GM21528 (cell line): ENCODE data around the gene ZFAND6.
"Not testable (repeated sequence)": the region's sequence is repeated elsewhere in the genome, so short reads cannot be mapped to it uniquely, and the experiment has no call there.

Experiments used
- ATAC-seq: cut with Tn5 transposase; IDR thresholded peaks from one replicate; pipeline ENCODE4 v1.9.1; 2021; ENCODE audit warnings: mild to moderate bottlenecking, moderate library complexity; ENCODE audit not compliant: unreplicated experiment, low FRiP score

The ZFAND6 gene

GRCh38 chr15:80045219-80045618 lies 14.3 kb upstream of the ZFAND6 start:
- not testable (repeated sequence) for ATAC-seq

GRCh38 chr15:80049046-80049445 lies 10.4 kb upstream of the ZFAND6 start:
- no peak for ATAC-seq

- no peak for ATAC-seq
Measured at GRCh38 chr15:80052597-80053304, 6.7 kb upstream of the ZFAND6 start.

- ATAC-seq = no peak
Measured at GRCh38 chr15:80055933-80056332, 3.5 kb upstream of the ZFAND6 start.

GRCh38 chr15:80058044-80058443 lies 1.4 kb upstream of the ZFAND6 start:
- ATAC-seq = no peak

- ATAC-seq = peak; percentile 54
Measured at GRCh38 chr15:80059786-80060355, 395 bp downstream of the ZFAND6 start.

- ATAC-seq = no peak
Measured at GRCh38 chr15:80060356-80061006, 1.0 kb downstream of the ZFAND6 start.

- ATAC-seq = no peak
Measured at GRCh38 chr15:80061582-80061981, 2.1 kb downstream of the ZFAND6 start.

- no peak for ATAC-seq
Measured at GRCh38 chr15:80066912-80067311, 7.4 kb downstream of the ZFAND6 start.

- ATAC-seq = no peak
Measured at GRCh38 chr15:80068578-80068977, 9.1 kb downstream of the ZFAND6 start.

GRCh38 chr15:80070840-80071239 lies 11.4 kb downstream of the ZFAND6 start:
- ATAC-seq = no peak

GRCh38 chr15:80071652-80072051 lies 12.2 kb downstream of the ZFAND6 start:
- ATAC-seq = no peak

- ATAC-seq = peak; percentile 85
Measured at GRCh38 chr15:80072285-80072994, 13.0 kb downstream of the ZFAND6 start.

GRCh38 chr15:80073197-80073596 lies 13.7 kb downstream of the ZFAND6 start:
- no peak for ATAC-seq

- no peak for ATAC-seq
Measured at GRCh38 chr15:80076321-80077318, 17.1 kb downstream of the ZFAND6 start.

GRCh38 chr15:80081390-80081789 lies 21.9 kb downstream of the ZFAND6 start:
- ATAC-seq = no peak

- ATAC-seq = no peak
Measured at GRCh38 chr15:80087104-80087503, 27.6 kb downstream of the ZFAND6 start.

- ATAC-seq = no peak
Measured at GRCh38 chr15:80090041-80090440, 30.6 kb downstream of the ZFAND6 start.

GRCh38 chr15:80090879-80091503 lies 31.5 kb downstream of the ZFAND6 start:
- ATAC-seq = no peak
